Right lobe of liver (tissue), 4 donors: ENCODE results near the gene GAB4.

Experiments used
- CTCF ChIP-seq, 4 donors: fragments of 200-600 bp in 3 of 4; fragments of 450-650 bp in 1 of 4; IDR thresholded peaks; one replicate each; pipeline versions ENCODE4 v1.5.1 to v1.8.0; 2016 to 2022; ENCODE audit warnings: antibody characterized with exemption in 4 of 4, mild to moderate bottlenecking in 2 of 4
- POLR2A ChIP-seq: fragments of 450-650 bp; IDR thresholded peaks from one replicate; pipeline ENCODE4 v1.6.1; 2017; ENCODE audit warnings: antibody characterized with exemption, mild to moderate bottlenecking
- donor health status: DM: no; HTN: no; CAD: no.
- donor health status: DM: no; HTN: no; CAD: no.
- donor health status: DM: no; HTN: yes; CAD: no.

GRCh38 chr22:16925407-16925966 is 82.5 kb downstream of the GAB4 start:
- TF ChIP-seq CTCF (IDR thresholded peaks at IDR 0.05) = no peak
- no peak for TF ChIP-seq POLR2A
